ACHN (cell line): ENCODE results near the gene HTT.

ENCODE experiments used
- DNase-seq: peaks from one replicate; pipeline ENCODE4 v3.0.0-alpha.2; 2015
- in situ Hi-C: cut with HindIII; loops from 2 replicates; pipeline ENCODE4 v1.10.0; 2017; ENCODE audit warnings: low sequenced_read_pairs, low pct_ligation_motif_present, low pct_unique_long_range_greater_than_20kb

HTT gene

DNA sequence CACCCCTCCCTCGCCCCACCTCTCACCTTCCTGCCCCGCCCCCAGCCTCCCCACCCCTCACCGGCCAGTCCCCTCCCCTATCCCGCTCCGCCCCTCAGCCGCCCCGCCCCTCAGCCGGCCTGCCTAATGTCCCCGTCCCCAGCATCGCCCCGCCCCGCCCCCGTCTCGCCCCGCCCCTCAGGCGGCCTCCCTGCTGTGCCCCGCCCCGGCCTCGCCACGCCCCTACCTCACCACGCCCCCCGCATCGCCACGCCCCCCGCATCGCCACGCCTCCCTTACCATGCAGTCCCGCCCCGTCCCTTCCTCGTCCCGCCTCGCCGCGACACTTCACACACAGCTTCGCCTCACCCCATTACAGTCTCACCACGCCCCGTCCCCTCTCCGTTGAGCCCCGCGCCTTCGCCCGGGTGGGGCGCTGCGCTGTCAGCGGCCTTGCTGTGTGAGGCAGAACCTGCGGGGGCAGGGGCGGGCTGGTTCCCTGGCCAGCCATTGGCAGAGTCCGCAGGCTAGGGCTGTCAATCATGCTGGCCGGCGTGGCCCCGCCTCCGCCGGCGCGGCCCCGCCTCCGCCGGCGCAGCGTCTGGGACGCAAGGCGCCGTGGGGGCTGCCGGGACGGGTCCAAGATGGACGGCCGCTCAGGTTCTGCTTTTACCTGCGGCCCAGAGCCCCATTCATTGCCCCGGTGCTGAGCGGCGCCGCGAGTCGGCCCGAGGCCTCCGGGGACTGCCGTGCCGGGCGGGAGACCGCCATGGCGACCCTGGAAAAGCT lies at the start of gene HTT, which contains the start of gene HTT-AS:
Gene HTT (plus strand): TSS at position 604 of the 768 bp plus-strand sequence. CDS start 145 bp downstream, at position 749.
Gene HTT-AS (minus strand): TSS at position 461 of the 768 bp plus-strand sequence.
- in situ Hi-C loops = no loop called here
- peak; percentile 83 for DNase-seq

DNA sequence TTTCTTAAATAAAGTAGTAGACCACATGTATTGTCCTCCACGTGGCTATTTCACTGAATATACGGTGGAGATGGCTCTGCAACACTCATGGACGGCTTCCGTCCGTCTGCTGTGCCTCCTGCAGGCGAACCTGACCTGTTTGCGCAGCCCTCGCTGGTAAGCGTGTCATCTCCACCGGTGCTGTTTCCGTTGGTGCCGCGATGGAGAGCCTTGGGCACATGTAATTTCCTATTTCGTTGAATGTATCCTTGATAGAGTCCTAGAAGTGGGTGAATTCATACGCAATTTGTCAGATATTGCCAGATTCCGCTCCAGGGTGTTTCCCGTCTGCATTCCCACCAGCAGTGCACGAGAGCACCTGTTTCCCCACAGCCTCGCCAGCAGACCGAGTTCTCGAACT lies 48.6 kb upstream of the HTT start:
- in situ Hi-C loops = no loop called here
- DNase-seq = no peak

DNA sequence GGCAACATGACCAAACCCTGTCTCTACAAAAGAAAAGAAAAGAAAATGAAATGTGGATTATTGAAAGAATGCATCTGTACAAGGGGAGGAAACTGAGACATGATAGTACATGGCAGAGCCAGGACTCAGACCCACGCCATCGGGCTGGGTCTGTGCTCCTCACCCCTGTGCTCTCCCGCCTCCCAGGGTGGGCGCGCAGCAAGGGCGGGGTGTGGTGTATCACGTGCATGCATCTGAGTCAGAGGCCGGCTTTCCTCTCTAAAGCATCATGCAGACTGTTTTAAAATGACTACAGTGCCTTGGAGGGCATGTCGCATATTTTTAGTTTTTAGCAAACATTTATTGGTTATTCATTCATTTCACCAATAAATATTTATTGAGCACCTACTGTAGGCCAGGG lies 47.9 kb upstream of the HTT start:
- no peak for DNase-seq
- in situ Hi-C loops = no loop called here

DNA sequence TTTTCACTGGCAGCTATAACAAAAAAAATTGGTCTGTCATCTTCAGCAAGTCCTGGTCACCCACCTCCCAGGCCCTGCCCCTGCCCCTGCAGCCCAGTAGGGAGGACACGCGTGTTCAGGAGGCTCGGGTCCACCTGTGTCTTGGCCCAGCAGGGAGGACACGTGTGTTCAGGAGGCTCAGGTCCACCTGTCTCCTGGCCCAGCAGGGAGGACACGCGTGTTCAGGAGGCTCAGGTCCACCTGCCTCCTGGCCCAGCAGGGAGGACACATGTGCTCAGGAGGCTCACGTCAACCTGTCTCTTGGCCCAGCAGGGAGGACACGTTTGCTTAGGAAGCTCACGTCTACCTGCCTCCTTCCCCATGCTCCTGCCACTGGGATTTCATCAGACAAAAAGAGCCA lies 45.0 kb upstream of the HTT start:
- DNase-seq = no peak
- in situ Hi-C loops = no loop called here

DNA sequence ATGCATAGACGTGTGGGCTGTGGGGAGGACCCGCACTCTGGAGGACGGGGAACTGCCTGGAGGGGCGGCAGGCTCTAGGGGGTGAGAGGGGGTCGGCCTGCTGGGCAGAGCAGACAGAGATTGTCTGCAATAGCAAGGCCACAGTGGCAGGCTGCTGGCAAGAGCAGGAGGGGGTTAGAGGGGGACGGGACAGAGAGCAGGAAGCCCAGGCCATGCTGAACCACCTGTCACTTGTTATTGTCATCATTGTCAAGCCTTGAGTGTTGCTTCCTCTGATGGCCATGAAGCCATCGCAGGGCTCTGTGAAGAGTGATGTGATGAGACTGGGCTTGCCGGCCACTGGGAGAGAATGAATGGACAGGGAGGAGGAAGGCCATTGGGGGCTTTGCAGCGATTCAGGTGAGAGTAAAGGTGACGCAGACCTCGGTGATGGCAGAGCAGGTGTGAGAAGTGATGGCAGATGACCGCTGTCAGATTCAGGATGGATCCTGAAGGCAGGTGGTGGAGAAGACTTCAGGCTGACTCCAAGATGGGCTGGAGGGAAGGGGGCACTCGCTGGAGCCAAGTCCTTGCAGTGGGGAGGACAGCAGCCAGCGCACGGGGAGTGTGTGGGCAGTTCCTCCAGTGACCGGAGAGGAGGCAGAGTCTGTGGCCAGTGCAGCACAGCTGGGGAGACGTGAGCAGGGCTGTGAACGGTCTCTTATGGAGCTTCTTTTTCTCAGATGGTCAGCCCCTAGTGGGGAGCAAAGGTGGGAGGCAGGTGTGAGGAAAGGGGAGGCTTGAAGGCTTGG lies 43.7 kb upstream of the HTT start:
- in situ Hi-C loops = no loop called here
- DNase-seq = no peak

DNA sequence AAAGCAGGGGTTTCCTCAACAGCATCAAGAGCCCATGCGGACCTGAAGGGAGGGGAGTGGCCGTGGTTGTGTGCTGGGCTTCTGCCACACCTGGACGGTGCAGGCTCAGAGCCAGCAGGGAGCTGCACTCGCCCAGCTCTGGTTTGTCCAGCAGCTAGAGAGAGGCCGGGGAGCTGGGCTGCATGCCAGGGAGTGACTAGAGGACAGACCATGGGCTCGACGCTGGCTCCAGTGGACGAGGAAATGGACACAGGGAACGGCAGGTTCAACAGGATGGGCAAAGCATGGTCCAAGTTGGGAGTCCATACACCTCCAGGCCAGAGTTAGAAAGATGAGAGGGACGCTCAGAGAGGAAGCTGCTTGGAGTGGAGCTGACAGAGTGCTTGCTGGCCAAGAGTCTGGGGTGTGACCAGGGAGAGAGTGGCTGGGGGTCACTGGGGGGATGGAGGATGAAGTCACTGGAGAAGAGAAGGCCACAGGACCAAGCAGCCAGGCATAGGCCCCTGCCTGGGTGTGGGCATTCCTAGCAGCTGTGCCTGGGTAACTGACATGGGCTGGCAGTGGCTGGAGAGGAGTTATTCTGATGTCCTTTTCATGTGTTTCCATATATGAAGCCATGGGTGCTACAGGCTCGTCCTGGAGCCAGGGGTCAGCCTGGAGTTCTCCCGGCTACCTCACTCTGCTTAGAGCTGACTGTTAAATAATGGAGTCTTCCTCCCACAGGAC lies 43.0 kb upstream of the HTT start:
- in situ Hi-C loops = no loop called here

DNA sequence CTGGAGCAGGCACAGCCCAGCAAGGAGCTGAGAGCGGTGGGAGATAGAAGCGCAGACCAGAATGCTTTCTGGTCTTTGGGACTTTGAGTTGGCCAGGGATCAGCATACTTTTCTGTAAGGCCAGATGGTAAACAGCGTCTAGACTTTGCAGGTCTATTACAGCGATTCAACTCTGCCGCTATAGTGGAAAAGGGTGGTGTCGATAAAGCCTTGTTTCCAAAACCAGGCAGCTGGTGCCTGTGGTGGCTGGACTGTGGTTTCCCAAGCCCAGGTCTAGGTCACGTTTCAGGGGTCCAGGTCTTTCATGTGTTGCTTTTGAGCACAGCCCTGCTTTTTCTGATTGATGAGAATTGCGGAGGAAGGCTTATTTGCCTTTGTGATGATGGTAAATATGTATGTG lies 40.2 kb upstream of the HTT start:
- no peak for DNase-seq
- in situ Hi-C loops = no loop called here

More for the DNA sequence above, 43.0 kb upstream of the HTT start:
- no peak for DNase-seq

DNA sequence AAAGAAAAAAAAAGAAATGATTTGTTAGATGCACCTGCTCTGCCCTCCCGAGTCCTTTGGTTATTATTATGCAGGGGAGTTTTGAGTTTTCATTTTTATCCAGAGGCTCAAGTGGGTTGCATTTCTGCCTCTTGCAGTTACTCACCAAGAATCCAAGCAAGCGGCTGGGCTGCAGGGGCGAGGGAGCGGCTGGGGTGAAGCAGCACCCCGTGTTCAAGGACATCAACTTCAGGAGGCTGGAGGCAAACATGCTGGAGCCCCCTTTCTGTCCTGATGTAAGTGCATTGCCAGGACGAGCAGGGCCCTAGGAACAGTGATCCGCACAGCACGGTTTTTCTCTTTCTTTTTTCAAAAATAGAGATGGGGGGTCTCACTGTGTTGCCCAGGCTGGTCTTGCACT lies 39.2 kb upstream of the HTT start:
- DNase-seq = no peak
- in situ Hi-C loops = no loop called here

DNA sequence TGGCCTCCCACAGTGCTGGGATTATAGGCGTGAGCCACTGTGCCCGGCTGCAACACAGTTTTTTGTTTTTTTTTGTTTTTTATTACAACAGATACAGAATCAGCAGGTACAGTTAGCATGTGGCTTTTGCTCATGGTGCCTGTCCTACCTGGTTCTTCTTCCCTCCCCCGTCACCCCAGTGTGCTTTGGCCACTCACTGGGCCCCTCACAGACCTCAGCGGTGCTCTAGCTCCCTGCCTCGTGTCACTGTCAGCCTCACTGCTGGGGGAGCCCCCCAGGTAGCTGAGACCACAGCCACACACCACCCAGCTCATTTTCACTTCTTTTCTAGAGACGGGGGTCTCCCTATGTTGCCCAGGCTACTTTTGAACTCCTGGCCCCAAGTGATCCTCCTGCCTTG lies 38.8 kb upstream of the HTT start:
- DNase-seq = no peak
- in situ Hi-C loops = no loop called here

DNA sequence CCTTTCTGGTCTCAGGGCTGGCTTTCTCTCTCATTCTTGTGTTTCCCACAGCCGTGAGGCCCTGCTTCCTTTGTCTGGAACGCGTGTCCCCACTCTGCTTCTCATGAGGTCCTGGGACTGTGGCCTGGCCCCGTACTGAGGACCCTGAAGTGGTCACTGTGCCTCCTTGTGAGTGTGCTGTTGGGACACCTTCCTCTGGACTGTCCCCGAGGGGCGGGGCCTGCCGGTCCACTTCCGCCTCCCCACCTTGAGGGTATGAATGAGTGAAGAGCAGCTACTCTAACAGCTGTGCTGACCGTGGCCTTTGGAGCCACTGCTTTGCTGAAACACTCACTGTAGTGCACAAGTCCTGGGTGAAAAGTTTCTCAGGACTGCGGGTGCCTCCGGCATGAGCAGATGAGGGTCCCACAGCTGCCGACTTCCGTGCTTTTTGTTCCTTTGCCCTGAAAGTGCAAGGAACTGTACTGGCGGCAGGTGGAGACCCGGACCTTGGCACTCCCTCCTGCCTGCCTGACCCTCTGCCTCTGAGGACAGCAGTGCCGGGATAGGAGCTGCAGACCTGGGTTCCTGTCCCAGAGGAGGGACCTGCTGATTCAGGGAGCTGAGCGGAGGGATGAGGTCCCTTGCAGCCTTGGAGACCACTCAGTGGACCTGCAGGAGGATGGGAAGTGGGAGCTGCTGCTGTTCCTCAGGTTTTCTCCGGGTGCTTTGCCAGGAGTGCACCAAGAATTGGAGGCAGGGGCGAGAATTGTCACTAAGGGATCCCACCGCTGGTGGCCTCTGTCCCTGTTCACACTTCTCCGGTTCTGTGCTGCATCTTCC lies 38.1 kb upstream of the HTT start:
- no peak for DNase-seq
- in situ Hi-C loops = no loop called here

DNA sequence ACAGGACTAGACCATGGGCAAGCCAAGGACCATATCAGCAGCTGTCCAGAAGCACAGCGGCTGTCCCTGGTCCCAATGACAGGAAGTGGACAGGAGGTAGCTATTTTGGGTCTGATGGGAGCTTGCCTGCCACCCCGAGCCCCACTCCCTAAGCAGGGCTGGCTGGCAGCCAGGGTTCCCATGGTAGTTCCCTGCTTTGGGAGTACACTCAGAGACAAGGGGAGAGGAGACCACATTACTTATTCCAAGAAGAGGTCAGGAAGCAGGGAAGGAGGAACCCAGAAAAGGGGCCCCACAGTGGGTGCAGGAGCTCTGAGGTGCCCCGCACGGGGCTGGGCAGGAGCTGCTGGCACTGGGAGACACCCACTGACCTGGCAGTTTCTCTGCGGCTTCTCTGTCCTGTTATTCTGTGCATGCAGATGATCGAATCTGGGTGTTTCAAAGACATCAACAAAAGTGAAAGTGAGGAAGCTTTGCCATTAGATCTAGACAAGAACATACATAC lies 36.5 kb upstream of the HTT start:
- in situ Hi-C loops = no loop called here
- DNase-seq = no peak

DNA sequence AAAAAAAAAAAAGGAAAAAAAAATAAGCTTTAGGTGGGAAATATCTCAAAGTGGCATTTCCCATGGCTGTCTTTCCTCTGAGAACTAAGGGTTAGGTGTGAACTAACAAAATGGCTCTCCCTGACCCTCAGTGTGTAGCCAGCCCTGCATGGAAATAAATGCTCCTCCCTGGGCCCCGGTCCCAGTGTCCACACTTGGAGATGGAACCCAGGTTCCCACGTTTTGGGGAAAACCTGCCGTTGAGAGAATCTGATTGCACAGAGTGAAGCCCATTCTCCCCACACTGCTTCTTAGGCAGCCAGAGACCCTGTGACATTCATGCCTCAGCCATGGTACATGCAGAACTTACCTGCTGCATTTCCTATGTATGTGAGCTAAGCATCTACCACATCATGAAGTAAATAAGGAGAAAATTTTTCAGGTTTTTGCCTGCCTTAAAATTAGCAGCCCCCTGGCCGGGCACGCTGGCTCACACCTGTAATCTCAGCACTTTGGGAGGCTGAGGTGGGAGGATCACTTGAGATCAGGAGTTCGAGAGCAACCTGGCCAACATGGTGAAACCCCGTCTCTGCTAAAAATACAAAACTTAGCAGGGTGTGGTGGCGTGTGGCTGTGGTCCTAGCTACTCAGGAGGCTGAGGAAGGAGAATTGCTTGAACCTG lies 34.6 kb upstream of the HTT start:
- in situ Hi-C loops = no loop called here

DNA sequence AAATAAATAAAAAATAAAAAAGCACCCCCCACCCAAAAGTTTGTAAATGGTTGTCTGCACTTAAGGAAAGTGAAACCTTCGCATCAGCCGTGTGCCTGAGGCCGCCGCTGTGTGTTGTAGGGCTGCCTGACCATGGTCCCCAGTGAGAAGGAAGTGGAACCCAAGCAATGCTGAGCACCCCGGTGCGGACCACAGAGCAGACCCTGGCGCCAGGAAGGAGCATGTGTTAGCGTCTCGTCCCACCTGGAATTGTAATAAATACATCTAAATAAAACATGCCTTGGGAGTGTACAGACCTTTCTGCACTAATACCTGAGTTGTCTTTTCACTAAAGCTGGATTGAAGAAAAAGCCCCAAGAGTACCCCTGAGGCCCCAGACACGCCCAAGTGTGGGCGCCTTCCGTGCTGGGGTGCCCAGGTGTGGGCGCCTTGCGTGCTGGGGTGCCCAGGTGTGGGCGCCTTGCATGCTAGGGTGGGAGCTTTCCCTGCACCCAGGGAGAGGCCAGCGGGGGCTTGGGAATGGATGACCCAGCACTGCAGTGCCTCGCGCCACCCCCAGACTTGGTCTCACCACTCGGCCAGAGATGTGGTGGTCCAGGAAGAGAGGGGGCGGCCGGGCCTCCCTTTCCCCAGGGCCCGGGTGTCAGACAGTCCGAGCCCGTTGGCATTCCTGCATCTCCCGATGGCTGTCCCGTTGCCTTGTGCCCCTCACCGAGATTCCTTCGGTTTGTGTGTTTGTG lies 33.9 kb upstream of the HTT start:
- in situ Hi-C loops = no loop called here
- no peak for DNase-seq

More for the DNA sequence above, 34.6 kb upstream of the HTT start:
- DNase-seq = no peak

DNA sequence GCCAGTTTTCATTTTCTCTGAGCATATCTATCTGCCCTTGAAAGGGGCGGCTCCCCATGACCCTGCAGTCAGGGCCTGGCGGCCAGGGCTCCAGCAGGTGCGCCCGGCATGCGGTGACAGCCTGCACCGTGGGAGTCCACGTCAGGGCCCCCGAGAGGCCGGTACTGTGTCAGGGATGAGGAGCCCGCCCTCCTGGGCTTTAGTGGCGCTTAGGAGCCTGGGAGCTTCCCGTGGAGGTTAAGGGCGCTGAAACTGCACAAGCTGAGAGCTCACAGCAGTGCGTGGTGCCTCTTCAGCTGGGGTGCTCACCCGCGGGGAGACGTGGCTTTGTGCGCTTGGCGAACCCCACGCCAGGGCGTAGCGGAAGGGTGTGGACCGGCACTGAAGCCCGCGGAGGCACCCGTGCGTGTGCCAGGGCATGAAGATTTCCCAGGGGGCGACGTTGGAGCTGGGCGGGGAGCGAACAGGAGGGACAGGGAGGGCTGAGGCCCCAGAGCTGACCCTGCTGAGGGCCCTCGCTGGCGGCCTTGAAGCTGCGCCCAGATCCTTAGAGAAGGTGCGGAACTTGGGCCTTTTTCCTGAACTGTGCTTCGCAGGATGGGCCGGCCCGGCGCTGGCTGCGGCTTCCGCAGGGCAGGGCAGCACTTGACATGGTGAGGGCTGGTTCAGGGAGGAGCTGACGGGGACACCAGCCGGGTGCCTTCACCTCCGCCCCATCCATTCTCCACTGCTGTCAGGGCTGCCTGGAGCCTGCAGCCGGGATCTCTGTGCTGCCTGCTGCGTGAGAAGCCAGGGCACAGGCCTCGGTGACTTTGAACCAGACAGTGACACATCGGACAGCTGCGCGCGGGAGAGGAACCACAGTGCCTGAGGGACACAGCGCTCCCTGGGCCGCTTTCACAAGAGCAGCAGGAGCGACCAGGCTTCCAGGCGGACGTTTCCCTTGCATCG lies 33.0 kb upstream of the HTT start:
- DNase-seq = no peak
- in situ Hi-C loops = no loop called here

DNA sequence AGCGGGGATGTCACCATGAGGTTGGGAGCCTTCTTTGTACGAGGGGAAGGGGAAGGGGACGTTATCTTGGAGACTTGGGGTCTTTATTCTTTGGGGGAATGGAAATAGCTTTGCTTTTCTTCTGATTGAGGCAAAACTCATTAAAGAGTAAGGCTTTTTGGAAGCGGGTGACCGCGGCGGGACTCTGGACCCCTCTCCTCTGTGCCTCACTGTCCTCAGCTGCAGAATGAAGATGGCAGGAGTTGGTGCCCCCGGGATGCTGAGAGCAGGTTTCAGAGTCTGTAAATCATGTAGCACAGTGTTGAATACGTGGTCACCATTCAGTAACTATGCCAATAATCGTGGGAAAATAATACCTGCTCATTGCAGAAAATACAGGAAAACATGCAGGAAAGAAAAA lies 32.3 kb upstream of the HTT start:
- in situ Hi-C loops = no loop called here
- no peak for DNase-seq

DNA sequence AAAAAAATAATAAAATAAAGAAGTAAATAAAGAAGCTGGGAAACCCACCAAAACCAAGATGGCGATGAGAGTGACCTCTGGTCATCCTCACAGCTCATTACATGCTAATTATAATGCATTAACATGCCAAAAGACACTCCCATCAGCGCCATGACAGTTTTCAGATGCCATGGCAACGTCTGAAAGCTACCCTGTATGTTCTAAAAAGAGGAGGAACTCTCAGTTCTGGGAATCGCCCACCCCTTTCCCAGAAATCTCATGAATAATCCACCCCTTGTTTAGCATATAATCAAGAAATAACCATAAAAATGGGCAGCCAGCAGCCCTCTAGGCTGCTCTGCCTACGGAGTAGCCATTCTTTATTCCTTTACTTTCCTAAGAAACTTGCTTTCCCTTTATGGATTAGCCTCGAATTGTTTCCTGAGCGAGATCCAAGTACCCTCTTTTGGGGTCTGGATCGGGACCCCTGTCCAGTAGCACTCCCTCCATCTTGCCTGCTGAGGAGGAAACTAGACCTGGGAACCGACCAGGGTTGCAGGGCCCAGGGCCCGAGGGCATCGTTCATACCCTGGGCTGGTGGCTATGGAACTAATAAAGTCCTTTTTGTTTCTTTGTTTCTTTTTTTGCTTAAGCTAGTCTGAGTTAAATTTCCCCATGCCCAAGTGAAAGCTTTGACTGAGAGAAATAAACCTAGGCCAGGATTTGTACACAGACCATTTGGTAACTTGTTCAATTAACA lies 31.0 kb upstream of the HTT start:
- DNase-seq = no peak
- in situ Hi-C loops = no loop called here
